Ectodermal cell (in vitro differentiated cells): Measurements from ENCODE around the gene CHMP3.

Experiments
- H3K27ac ChIP-seq: 2 replicates; pipeline ENCODE4 v1.7.0; 2013; ENCODE audit warnings: mild to moderate bottlenecking, low read depth, low read length; ENCODE audit not compliant: insufficient read depth, poor library complexity, severe bottlenecking
- H3K27me3 ChIP-seq: 2 replicates; pipeline ENCODE4 v1.7.0; 2013; ENCODE audit warnings: mild to moderate bottlenecking, low read length; ENCODE audit not compliant: insufficient read depth, control insufficient read depth, poor library complexity, severe bottlenecking
- H3K36me3 ChIP-seq: one replicate; pipeline ENCODE4 v1.7.0; 2013; ENCODE audit warnings: low read length; ENCODE audit not compliant: control insufficient read depth, insufficient read depth
- H3K4me1 ChIP-seq: one replicate; pipeline ENCODE4 v1.7.0; 2013; ENCODE audit warnings: low read length; ENCODE audit not compliant: control insufficient read depth, insufficient read depth
- H3K4me3 ChIP-seq: 2 replicates; pipeline ENCODE4 v1.7.0; 2013; ENCODE audit warnings: low read depth, low read length, control low read depth; ENCODE audit not compliant: insufficient read depth
- H3K9me3 ChIP-seq: 2 replicates; pipeline ENCODE4 v1.7.0; 2013; ENCODE audit warnings: mild to moderate bottlenecking, low read length, moderate library complexity; ENCODE audit not compliant: control insufficient read depth
- WGBS, 2 experiments: methylation state at CpG; one replicate each; pipeline ENCODE4 v1.1.7; 2013; ENCODE audit warnings: missing lambda C conversion rate in 2 of 2; 5-methylcytosine and 5-hydroxymethylcytosine counted together

CHMP3 gene

GRCh38 chr2:86490245-86490644, 73.0 kb downstream of the CHMP3 start:
- H3K27ac ChIP-seq: no peak overlapping the region
- H3K27me3 ChIP-seq: no peaks in the 10 kb centered on the region
- no peaks in the 10 kb centered on the region for H3K9me3 ChIP-seq
- H3K4me3 ChIP-seq: no peak overlapping the region
- 95 to 96% methylated on average over 3 to 4 of the region's 4 CpGs for WGBS, 2 experiments
- no peaks in the 10 kb centered on the region for H3K4me1 ChIP-seq
- H3K36me3 ChIP-seq: peaks cover 50% of the 10 kb centered on the region

- H3K36me3 ChIP-seq: peaks cover 57% of the 10 kb centered on the region
- no peaks in the 10 kb centered on the region for H3K4me1 ChIP-seq
- H3K27me3 ChIP-seq: no peaks in the 10 kb centered on the region
- no peak overlapping the region for H3K27ac ChIP-seq
- WGBS, 2 experiments: 96 to 97% methylated on average over 3 of the region's 3 CpGs
- no peak overlapping the region for H3K4me3 ChIP-seq
- H3K9me3 ChIP-seq: no peaks in the 10 kb centered on the region
These were observed 73.7 kb downstream of the CHMP3 start for GRCh38 chr2:86489542-86489941.

- no peak overlapping the region for H3K27ac ChIP-seq
- 96% methylated on average over 6 to 7 of the region's 7 CpGs for WGBS, 2 experiments
- H3K36me3 ChIP-seq: peaks cover 65% of the 10 kb centered on the region
- H3K4me1 ChIP-seq: no peaks in the 10 kb centered on the region
- no peaks in the 10 kb centered on the region for H3K9me3 ChIP-seq
- no peak overlapping the region for H3K4me3 ChIP-seq
- no peaks in the 10 kb centered on the region for H3K27me3 ChIP-seq
These were observed 74.5 kb downstream of the CHMP3 start for GRCh38 chr2:86488561-86489250.

GRCh38 chr2:86487062-86487461, 76.2 kb downstream of the CHMP3 start:
- Histone ChIP-seq H3K4me1 (no peaks in the 10 kb centered on the region), H3K27ac (no peak overlapping the region), H3K9me3 (no peaks in the 10 kb centered on the region), H3K27me3 (no peaks in the 10 kb centered on the region), H3K36me3 (peaks cover 64% of the 10 kb centered on the region), H3K4me3 (no peak overlapping the region)
- WGBS, 2 experiments: 97% methylated on average over 2 of the region's 2 CpGs; no CpG with 5 or more reads in 1 of the 2 experiments

- whole genome bisulfite sequencing, 2 experiments: 100% methylated on average over 1 of the region's 3 CpGs
- Histone ChIP-seq H3K9me3 (no peaks in the 10 kb centered on the region), H3K27ac (no peak overlapping the region), H3K4me1 (no peaks in the 10 kb centered on the region), H3K4me3 (no peak overlapping the region), H3K27me3 (no peaks in the 10 kb centered on the region), H3K36me3 (peaks cover 62% of the 10 kb centered on the region)
These were observed 77.4 kb downstream of the CHMP3 start for GRCh38 chr2:86485802-86486201.

- Histone ChIP-seq H3K4me1 (no peaks in the 10 kb centered on the region), H3K36me3 (peaks cover 62% of the 10 kb centered on the region), H3K9me3 (no peaks in the 10 kb centered on the region), H3K4me3 (no peak overlapping the region), H3K27me3 (no peaks in the 10 kb centered on the region), H3K27ac (no peak overlapping the region)
These were observed 78.1 kb downstream of the CHMP3 start for GRCh38 chr2:86485103-86485502.

GRCh38 chr2:86484385-86484784, 78.9 kb downstream of the CHMP3 start:
- Histone ChIP-seq H3K4me1 (no peaks in the 10 kb centered on the region), H3K9me3 (no peaks in the 10 kb centered on the region), H3K27me3 (no peaks in the 10 kb centered on the region), H3K36me3 (peaks cover 61% of the 10 kb centered on the region), H3K4me3 (no peak overlapping the region), H3K27ac (no peak overlapping the region)
- 92 to 93% methylated on average over 3 of the region's 3 CpGs for WGBS, 2 experiments

DNA sequence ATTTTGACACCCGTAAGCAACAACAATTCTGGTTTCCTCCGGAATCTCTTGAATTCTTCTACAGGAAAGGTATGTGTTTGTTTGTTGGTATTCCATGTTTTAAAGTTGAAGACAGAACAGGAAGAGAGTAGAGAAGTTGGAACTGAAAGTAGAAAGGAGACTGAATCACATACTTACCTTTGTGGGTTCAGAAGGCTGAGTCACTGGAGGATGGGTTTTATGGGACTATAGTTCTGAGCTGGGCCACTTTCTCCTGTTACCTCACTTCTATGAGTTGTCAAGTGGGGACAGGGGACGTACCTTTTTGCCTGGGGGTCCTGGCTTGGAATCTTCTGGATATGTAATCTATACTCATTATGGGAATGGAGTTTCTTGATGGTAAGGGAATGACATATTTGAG, 81.2 kb downstream of the CHMP3 start:
- no peaks in the 10 kb centered on the region for H3K4me1 ChIP-seq
- 94 to 97% methylated on average over 3 of the region's 3 CpGs for WGBS, 2 experiments
- no peaks in the 10 kb centered on the region for H3K27me3 ChIP-seq
- no peaks in the 10 kb centered on the region for H3K9me3 ChIP-seq
- no peak overlapping the region for H3K27ac ChIP-seq
- H3K4me3 ChIP-seq: no peak overlapping the region
- peaks cover 49% of the 10 kb centered on the region for H3K36me3 ChIP-seq

- 87 to 90% methylated on average over 7 of the region's 7 CpGs for WGBS, 2 experiments
- H3K27me3 ChIP-seq: no peaks in the 10 kb centered on the region
- no peak overlapping the region for H3K27ac ChIP-seq
- H3K9me3 ChIP-seq: no peaks in the 10 kb centered on the region
- H3K4me3 ChIP-seq: no peak overlapping the region
- no peaks in the 10 kb centered on the region for H3K4me1 ChIP-seq
- H3K36me3 ChIP-seq: peaks cover 48% of the 10 kb centered on the region
These were observed 83.1 kb downstream of the CHMP3 start for GRCh38 chr2:86480105-86480504.

DNA sequence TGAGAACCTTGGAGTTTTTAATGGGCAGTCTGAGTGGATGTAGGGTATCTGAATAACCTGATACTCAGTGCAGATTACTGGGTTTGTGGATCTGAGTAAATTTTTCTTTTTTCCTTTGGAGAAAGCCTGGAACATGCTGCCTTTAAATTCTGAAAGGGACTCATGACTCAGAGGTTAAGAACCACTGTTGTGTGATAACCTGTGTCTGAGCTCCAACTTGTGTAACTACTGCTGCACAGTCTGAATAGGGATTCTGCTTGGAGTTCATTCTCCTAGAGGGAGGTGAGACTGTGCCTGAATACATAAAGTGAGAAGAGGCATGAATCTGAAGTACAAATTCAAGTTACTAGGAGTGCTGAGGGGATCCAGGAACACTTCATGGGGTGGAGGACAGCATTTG, 85.9 kb downstream of the CHMP3 start:
- H3K27ac ChIP-seq: no peak overlapping the region
- H3K36me3 ChIP-seq: peaks cover 43% of the 10 kb centered on the region
- H3K27me3 ChIP-seq: no peaks in the 10 kb centered on the region

GRCh38 chr2:86476918-86477317, 86.3 kb downstream of the CHMP3 start:
- no peaks in the 10 kb centered on the region for H3K4me1 ChIP-seq
- no peaks in the 10 kb centered on the region for H3K27me3 ChIP-seq
- peaks cover 45% of the 10 kb centered on the region for H3K36me3 ChIP-seq

More for the DNA sequence above, 85.9 kb downstream of the CHMP3 start:
- Histone ChIP-seq H3K9me3 (no peaks in the 10 kb centered on the region), H3K4me3 (no peak overlapping the region), H3K4me1 (no peaks in the 10 kb centered on the region)

More at GRCh38 chr2:86476918-86477317, 86.3 kb downstream of the CHMP3 start:
- 96% methylated on average over 3 of the region's 3 CpGs for WGBS, 2 experiments
- Histone ChIP-seq H3K9me3 (no peaks in the 10 kb centered on the region), H3K4me3 (no peak overlapping the region), H3K27ac (no peak overlapping the region)
